IgD-negative memory B cell (primary cell): ENCODE measurements around the gene HOXC12. TPM values are rescaled to one million over a fixed set of nuclear protein-coding genes. Genes with fewer than 3 reads are reported as not detected.

Experiments
- H3K27ac Mint-ChIP-seq, 3 donors: one replicate each; pipeline ENCODE4 v1.8.0; 2020 to 2022; ENCODE audit warnings: mild to moderate bottlenecking in 3 of 3, mixed read lengths in 3 of 3, moderate library complexity in 1 of 3
- H3K27me3 Mint-ChIP-seq: one replicate; pipeline ENCODE4 v1.8.0; 2021; ENCODE audit warnings: mixed read lengths
- H3K36me3 Mint-ChIP-seq: one replicate; pipeline ENCODE4 v1.8.0; 2020; ENCODE audit warnings: mild to moderate bottlenecking, mixed read lengths
- H3K4me1 Mint-ChIP-seq, 3 donors: one replicate each; pipeline ENCODE4 v1.8.0; 2020 to 2022; ENCODE audit warnings: mixed read lengths in 3 of 3, mild to moderate bottlenecking in 1 of 3
- H3K4me3 Mint-ChIP-seq, 4 donors: one replicate each; pipeline ENCODE4 v1.8.0; 2020 to 2022; ENCODE audit warnings: mild to moderate bottlenecking in 4 of 4, mixed read lengths in 4 of 4, moderate library complexity in 3 of 4
- H3K9me3 Mint-ChIP-seq, 3 donors: one replicate each; pipeline ENCODE4 v1.8.0; 2020 to 2021; ENCODE audit warnings: mixed read lengths in 3 of 3, mild to moderate bottlenecking in 1 of 3
- polyA plus RNA-seq: library from polyadenylated mRNA; unstranded; fragments of 300-500 nt; fragmentation: Illumina TruSeq; gene quantifications from one replicate; pipeline ENCODE4 v1.2.3, GENCODE V29; 2021

HOXC12 gene
- polyA plus RNA-seq, 1 donor from 2014 or later: not detected

DNA sequence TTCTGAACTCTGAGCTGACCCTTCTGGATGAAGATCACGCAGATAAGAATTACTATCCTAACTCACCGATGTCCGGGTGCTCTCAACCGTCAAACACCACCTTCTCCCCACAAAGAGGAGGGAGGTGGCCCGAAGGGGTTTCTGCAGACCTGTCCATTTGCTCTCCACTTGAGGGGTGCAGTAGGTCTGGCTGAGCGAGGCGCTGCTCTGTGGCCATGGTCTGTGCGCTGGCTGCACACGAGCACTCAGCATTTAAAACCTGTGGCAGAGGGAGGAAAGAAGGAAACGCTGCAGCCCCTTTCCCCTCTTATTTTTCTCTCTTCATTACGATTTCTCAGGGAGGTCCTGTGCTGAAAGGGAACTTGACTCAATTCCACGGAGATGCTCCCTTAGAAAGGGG, 17.6 kb upstream of the HOXC12 start:
- Mint-ChIP-seq H3K4me3 (peak overlapping the region in 2 of 4 donors; percentile 47 to 68), H3K4me1 (peaks cover 12 to 26% (median 13%) of the 10 kb centered on the region in 3 donors), H3K36me3 (no peaks in the 10 kb centered on the region), H3K27me3 (peaks cover 61% of the 10 kb centered on the region), H3K9me3 (peaks cover 0 to 2% (median 0%) of the 10 kb centered on the region in 3 donors), H3K27ac (peak overlapping the region; percentile 46 to 81 (median 62))

DNA sequence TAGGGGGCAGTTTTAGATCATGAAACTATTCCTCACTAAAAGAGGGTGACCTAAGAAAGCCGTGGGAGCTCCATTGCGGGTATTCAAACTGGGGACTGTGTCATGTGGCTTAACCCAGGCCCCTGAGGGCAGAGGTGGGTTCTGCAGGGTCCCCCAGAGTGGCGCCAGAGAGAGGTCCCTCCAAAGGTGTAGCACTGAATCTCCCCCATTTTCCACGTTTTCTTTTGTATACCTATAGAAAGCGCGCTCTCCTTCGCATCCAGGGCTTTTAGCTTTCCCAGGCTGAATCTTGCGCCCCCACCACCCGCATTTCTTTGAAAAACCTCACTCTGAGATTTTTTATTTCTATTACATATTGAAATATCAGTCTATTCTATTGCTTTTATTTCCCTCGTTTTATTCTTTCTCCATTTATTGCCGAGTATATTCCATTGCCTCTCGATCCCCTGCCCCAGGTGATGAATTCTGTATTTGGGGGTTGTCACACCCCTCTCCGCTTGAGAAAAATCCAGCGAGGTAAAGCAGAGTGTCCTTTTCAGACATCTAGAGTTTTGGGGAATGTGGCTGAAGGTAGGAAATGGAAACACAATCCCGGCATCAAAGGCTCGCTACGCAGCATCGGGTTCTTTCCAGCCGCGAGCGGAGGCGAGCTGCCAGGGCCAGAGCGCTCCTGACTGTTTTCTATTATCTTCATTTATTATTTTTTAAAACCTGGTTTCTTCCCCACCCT, 16.9 kb upstream of the HOXC12 start:
- H3K4me1 Mint-ChIP-seq: peaks cover 12 to 26% (median 13%) of the 10 kb centered on the region in 3 donors
- no peaks in the 10 kb centered on the region for H3K36me3 Mint-ChIP-seq
- peaks cover 0 to 2% (median 1%) of the 10 kb centered on the region in 3 donors for H3K9me3 Mint-ChIP-seq
- H3K27ac Mint-ChIP-seq: peak overlapping the region; percentile 56 to 95 (median 62)
- H3K27me3 Mint-ChIP-seq: peaks cover 60% of the 10 kb centered on the region
- peak overlapping the region in 2 of 4 donors; percentile 60 to 68 for H3K4me3 Mint-ChIP-seq

DNA sequence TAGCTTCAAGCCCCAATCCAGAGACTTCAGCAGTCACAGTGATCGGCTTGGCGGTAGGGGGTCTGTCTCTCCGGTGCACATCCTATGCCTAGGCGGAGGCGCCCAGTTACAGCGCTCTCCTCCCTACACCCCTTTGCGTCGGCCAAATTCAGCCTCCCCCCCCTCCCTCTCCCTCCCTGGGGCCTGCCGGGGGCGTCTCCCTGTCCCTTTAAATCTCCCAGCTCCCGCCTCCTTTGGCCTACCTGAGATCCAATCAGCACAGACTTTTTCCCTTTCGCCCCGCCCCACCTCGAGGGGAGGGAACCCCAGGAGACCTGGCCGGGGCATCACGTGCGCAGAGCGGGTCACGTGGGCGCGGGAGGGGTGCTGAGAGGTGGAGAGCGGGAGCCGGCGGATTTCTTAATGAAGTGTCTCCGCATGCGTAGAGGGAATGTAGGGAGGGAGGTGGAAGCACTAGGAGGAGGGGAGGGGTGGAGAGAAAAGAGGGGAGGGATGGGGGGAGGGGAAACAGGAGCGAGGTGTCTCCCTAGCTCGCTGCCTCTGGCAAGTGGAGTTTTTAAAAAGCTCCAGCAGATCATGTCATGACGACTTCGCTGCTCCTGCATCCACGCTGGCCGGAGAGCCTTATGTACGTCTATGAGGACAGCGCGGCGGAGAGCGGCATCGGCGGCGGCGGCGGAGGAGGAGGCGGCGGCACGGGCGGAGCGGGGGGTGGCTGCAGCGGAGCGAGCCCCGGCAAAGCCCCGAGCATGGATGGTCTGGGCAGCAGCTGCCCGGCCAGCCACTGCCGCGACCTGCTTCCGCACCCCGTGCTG, 16.2 kb upstream of the HOXC12 start, which contains the start of gene HOXC13:
HOXC13 (plus strand) TSS at position 506 of the 815 bp plus-strand sequence; CDS start at position 582, 76 bp downstream.
- peaks cover 59% of the 10 kb centered on the region for H3K27me3 Mint-ChIP-seq
- peak within 1 kb of the TSS; percentile 62 to 95 (median 76) for H3K27ac Mint-ChIP-seq
- peaks cover 12 to 26% (median 13%) of the 10 kb centered on the region in 3 donors for H3K4me1 Mint-ChIP-seq
- H3K9me3 Mint-ChIP-seq: peaks cover 0 to 2% (median 1%) of the 10 kb centered on the region in 3 donors
- no peaks in the 10 kb centered on the region for H3K36me3 Mint-ChIP-seq
- peak within 1 kb of the TSS in 3 of 4 donors; percentile 28 to 68 (median 60) for H3K4me3 Mint-ChIP-seq

DNA sequence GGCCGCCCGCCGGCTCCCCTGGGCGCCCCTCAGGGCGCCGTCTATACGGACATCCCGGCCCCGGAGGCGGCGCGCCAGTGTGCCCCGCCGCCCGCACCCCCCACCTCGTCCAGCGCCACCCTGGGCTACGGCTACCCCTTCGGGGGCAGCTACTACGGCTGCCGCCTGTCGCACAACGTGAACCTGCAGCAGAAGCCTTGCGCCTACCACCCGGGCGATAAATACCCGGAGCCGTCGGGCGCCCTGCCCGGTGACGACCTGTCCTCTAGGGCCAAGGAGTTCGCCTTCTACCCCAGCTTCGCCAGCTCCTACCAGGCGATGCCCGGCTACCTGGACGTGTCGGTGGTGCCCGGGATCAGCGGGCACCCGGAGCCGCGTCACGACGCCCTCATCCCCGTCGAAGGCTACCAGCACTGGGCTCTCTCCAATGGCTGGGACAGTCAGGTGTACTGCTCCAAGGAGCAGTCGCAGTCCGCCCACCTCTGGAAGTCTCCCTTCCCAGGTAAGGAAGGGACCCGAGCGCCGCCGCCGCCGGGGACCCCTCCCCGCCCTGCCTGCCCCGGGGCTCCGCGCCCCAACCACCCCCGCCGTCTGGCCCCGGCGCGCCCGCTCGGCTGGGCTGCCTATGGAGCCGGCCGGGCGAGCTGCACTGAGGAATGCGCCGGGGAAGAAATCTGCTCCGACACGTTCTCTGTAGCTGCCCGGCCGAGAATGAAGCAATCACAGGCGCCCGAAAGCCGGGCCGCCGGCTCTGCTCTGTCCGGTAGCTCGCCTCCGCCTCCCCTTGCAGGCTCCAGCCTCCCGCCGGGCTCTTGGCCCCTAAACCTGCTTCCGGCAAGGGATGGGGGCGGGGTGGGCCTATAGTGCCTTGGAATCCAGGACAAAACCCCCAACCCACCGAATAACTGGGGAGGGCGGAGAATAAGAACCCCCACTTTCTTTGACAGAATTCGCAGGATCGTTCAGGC, 15.3 kb upstream of the HOXC12 start:
- Mint-ChIP-seq H3K4me3 (peak overlapping the region in 1 of 4 donors; percentile 2), H3K36me3 (no peaks in the 10 kb centered on the region), H3K9me3 (peaks cover 0 to 5% (median 1%) of the 10 kb centered on the region in 3 donors), H3K4me1 (peaks cover 12 to 26% (median 13%) of the 10 kb centered on the region in 3 donors), H3K27ac (peak overlapping the region; percentile 54 to 76 (median 70)), H3K27me3 (peaks cover 62% of the 10 kb centered on the region)

DNA sequence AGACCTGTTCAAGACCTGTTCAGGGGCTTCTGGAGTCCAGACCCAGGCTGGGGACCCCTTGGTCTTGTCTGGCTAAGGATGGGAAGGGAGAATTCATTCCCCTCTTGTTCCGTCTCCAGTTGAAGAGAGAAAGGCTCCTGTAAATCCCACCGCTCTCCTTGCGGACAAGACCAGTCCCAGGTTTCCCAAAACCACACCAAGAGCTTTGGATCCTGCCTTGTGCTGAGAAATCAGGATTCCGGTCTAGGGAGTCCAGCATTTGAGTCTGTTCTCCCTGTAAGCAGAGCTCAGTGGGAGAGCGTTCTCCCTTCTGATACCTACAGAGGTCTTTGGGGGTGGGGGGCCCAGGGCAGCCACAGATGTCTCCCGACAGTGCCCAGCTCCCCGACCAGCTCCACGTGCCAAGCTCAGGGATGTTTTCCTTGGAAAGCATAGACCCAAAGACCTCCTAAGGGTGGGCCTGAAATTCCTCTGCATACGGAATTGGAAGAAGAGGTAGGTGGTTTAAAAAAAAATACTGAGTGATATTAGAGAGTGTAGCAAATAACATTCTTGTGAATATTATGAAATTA, 14.2 kb upstream of the HOXC12 start:
- Mint-ChIP-seq H3K27ac (peak overlapping the region in 2 of 3 donors; percentile 13 to 54), H3K27me3 (peaks cover 65% of the 10 kb centered on the region), H3K4me1 (peaks cover 5 to 19% (median 9%) of the 10 kb centered on the region in 3 donors), H3K4me3 (no peak overlapping the region), H3K9me3 (peaks cover 0 to 5% (median 1%) of the 10 kb centered on the region in 3 donors), H3K36me3 (no peaks in the 10 kb centered on the region)

DNA sequence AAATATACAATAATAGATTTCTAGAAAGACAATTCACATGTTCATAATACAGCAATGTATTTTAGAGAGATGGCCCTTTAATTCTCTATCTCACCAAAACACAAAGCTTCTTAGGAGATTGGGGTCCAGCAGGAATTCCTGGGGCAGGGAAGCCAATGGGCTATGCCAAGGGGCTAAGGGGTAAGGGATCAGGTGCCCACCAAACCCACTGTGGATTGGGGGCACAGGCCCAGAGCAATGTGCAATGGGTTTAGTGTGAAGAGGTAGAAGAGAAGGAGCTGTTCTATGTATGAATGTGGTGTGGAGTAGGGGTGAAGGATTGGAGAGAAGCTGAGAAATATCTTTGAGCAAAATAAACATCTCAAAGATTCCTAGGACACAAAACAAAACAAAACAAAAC, 13.5 kb upstream of the HOXC12 start:
- H3K4me3 Mint-ChIP-seq: no peak overlapping the region
- peaks cover 3 to 13% (median 6%) of the 10 kb centered on the region in 3 donors for H3K4me1 Mint-ChIP-seq
- H3K9me3 Mint-ChIP-seq: peaks cover 0 to 5% (median 1%) of the 10 kb centered on the region in 3 donors
- peaks cover 65% of the 10 kb centered on the region for H3K27me3 Mint-ChIP-seq
- no peaks in the 10 kb centered on the region for H3K36me3 Mint-ChIP-seq
- H3K27ac Mint-ChIP-seq: peak overlapping the region in 1 of 3 donors; percentile 2

DNA sequence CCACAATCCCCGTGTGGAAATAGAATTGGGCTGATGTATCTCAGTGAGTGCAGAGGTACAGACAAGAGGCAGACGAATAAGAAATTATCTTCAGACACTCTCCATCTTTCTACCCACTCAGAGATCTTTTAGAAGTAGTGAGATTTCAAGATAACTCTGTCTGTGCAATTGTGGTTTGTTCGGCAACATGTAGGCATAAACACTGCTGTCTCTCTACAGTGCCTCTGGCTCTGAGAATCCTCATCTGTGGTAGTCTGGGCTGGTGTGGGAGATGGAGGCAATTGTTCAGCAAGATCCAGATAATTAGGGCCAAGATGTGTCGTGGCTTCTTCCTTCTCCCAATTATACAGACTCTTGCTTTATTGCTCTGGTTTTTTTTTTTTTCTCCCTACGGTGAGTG, 13.0 kb upstream of the HOXC12 start:
- Mint-ChIP-seq H3K4me3 (no peak overlapping the region), H3K9me3 (peaks cover 0 to 5% (median 1%) of the 10 kb centered on the region in 3 donors), H3K27ac (peak overlapping the region in 1 of 3 donors; percentile 2), H3K4me1 (peaks cover 3 to 10% (median 6%) of the 10 kb centered on the region in 3 donors), H3K36me3 (no peaks in the 10 kb centered on the region), H3K27me3 (peaks cover 66% of the 10 kb centered on the region)

DNA sequence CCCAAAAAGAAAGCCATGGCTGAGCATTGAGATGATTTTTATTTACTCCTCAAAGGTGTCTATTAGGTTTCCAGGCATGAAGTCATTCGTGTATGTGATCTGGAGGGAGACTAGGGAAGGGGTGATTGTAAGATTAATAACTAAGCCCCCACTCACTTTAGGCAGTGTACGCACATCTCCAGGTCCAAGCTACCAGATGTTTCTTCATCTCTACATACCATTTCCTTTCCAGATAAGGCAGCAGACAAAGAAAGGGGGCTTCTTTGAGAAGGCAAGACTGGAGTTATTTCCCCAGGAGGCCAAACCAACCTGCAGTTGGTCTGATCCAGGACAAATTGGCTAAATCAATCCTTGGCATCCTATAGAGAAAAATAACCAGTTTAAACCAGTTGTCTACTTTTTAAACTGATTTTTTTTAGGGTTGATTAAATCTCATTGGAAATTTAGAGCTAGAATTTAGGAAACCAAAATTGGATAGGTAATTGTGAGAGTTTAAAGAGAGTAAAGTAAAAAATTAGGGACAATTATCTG, 12.2 kb upstream of the HOXC12 start:
- H3K36me3 Mint-ChIP-seq: no peaks in the 10 kb centered on the region
- peaks cover 61% of the 10 kb centered on the region for H3K27me3 Mint-ChIP-seq
- H3K4me3 Mint-ChIP-seq: no peak overlapping the region
- no peak overlapping the region for H3K27ac Mint-ChIP-seq
- peaks cover 0 to 3% (median 1%) of the 10 kb centered on the region in 3 donors for H3K9me3 Mint-ChIP-seq
- H3K4me1 Mint-ChIP-seq: peaks cover 0 to 4% (median 0%) of the 10 kb centered on the region in 3 donors

DNA sequence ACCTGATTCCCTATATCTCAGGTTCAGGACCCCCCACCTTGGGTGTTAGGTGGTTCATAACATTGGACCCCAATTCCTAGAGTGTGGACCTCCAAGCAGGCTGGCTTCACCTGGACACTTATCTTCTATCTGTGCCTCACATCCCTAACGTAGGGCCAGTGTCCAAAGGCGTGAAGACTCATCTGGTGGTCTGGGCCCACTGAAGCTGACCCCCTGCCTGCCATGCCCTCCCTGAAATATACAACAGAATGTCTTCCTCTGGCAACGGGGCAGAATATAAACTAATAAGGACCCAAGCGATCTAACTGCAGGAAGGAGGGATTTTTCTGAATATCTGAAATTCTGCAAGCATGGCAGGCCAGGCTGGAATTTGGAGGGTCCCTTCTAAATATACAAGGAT, 10.5 kb upstream of the HOXC12 start:
- H3K4me3 Mint-ChIP-seq: peak overlapping the region in 2 of 4 donors; percentile 25 to 47
- H3K27me3 Mint-ChIP-seq: peaks cover 67% of the 10 kb centered on the region
- H3K9me3 Mint-ChIP-seq: peaks cover 0 to 3% (median 1%) of the 10 kb centered on the region in 3 donors
- no peaks in the 10 kb centered on the region for H3K36me3 Mint-ChIP-seq
- peak overlapping the region in 2 of 3 donors; percentile 46 to 82 for H3K27ac Mint-ChIP-seq
- peaks cover 0 to 7% (median 0%) of the 10 kb centered on the region in 3 donors for H3K4me1 Mint-ChIP-seq

DNA sequence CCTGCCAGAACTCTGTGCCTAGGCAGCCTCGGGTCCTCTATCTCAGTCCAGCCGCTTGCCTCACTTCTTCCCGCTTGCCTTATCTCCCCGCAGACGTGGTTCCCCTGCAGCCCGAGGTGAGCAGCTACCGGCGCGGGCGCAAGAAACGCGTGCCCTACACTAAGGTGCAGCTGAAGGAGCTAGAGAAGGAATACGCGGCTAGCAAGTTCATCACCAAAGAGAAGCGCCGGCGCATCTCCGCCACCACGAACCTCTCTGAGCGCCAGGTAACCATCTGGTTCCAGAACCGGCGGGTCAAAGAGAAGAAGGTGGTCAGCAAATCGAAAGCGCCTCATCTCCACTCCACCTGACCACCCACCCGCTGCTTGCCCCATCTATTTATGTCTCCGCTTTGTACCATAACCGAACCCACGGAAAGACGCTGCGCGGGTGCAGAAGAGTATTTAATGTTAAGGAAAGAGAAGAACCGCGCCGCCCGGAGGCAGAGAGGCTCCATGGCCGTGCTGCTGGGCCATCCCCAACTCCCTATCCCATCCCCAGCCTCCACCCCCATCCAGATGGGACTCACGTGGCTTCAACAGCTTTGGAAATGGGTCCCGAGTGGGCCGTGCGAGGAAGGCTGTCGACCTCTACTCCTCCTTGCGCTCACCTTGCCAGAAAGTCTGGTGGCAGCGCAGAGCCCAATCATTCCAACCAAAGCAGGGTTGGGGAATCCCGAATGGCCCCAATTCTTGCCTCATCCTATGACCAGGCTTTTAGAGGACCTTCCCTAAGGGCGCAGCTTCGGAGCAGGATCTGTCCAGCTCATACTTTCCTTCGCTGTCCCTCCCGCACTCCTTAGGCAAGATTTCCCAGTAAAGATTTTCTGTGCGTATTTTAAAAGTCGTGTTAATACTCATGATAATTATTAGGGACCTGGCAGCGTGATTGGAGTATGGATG, 9.5 kb upstream of the HOXC12 start:
- Mint-ChIP-seq H3K27ac (peak overlapping the region; percentile 38 to 82 (median 67)), H3K4me1 (peaks cover 0 to 8% (median 0%) of the 10 kb centered on the region in 3 donors), H3K4me3 (no peak overlapping the region), H3K9me3 (peaks cover 0 to 3% (median 1%) of the 10 kb centered on the region in 3 donors), H3K27me3 (peaks cover 72% of the 10 kb centered on the region), H3K36me3 (no peaks in the 10 kb centered on the region)

DNA sequence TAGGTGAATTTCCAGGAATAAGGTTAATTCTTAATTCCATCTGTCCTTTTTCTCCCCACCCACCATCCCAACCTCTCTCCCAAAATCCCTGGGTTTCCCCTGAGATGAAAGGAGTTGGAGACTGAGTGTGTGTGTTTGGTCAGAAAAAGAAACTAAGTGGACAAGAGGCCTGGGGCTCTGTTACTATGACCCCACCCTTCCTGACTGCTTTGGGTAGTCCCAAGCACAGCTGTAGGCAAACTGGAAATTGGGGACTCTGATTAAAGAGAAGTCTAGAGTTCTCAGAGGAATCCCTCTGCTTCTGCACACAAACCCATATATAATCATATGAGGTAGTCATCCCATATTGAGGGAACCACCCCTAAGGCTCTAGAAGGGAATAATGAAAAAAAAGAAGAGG, 7.0 kb upstream of the HOXC12 start:
- Mint-ChIP-seq H3K27me3 (peaks cover 80% of the 10 kb centered on the region), H3K27ac (peak overlapping the region in 1 of 3 donors; percentile 95), H3K9me3 (peaks cover 0 to 3% (median 0%) of the 10 kb centered on the region in 3 donors), H3K36me3 (no peaks in the 10 kb centered on the region), H3K4me1 (peaks cover 0 to 12% (median 3%) of the 10 kb centered on the region in 3 donors), H3K4me3 (no peak overlapping the region)

DNA sequence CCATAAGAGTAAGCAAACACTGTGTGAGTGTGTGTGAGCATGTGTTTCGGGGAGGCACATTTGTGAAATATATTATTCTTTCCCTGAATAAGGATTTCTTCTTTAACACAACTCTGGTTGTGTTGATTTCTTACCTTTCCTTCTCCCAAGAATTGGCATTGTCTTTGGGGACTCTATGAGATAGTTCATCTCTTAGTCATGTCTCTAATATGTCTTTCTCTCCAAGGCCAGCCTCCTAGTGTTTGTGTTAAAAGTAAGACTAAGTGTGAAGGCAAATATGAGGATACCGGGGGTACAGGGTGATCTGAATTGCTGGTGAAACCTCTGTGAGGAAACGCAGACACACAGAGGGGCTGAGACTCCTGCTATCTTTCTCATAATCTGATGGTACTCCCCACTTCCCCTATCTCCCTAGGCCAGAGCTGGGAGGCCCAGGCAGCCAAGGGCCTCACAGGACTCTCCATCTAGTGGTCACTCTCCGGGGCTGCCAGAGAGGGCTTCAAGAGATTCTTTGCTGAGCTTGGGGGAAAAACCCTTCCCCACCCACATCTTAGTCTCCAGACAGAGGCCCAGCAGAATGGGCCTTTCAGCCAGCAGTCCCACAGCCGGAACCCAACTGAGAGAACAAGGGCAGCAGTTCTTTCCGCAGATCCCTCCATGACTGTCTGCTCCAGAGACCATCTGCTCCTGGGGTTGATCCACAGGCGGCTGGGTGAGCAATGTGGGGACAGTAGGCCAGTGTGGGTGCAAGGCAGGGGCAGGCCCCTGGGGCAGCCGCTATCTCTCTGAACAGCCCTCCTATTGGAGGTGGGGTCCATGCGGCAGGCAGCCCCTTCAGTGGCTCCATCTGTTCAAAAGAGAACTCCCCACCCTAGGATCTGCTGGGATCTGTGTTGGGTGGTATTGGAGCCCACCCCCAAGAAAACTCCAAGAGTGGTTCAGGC, 5.8 kb upstream of the HOXC12 start:
- peaks cover 0 to 3% (median 0%) of the 10 kb centered on the region in 3 donors for H3K9me3 Mint-ChIP-seq
- H3K4me3 Mint-ChIP-seq: peak overlapping the region in 1 of 4 donors; percentile 75
- H3K27ac Mint-ChIP-seq: peak overlapping the region in 2 of 3 donors; percentile 47 to 95
- peaks cover 0 to 12% (median 4%) of the 10 kb centered on the region in 3 donors for H3K4me1 Mint-ChIP-seq
- peaks cover 84% of the 10 kb centered on the region for H3K27me3 Mint-ChIP-seq
- H3K36me3 Mint-ChIP-seq: no peaks in the 10 kb centered on the region
